A673 (cell line): ENCODE measurements around the gene TACC2. TPM values are rescaled to one million over a fixed set of nuclear protein-coding genes. Genes with fewer than 3 reads are reported as not detected.

ENCODE experiments used
- BruUV-seq: library from RNA; stranded (reverse); fragments of 400-500 nt; replicated peaks from 2 replicates; lab custom pipeline; 2021; lab: Mats Ljungman, UMichigan
- CTCF ChIA-PET: fragments of 300-600 bp; sonication (Branson Sonifier 250); formaldehyde crosslinking; loops from one replicate; lab custom pipeline; 2022; ENCODE audit warnings: antibody characterized with exemption; lab: Charles Lee
- POLR2A ChIA-PET: fragments of 300-600 bp; sonication (Branson Sonifier 250); formaldehyde crosslinking; loops from one replicate; lab custom pipeline; 2022; ENCODE audit warnings: antibody characterized with exemption; ENCODE audit not compliant: low non-redundant PET; lab: Charles Lee
- DNase-seq: peaks from one replicate; pipeline ENCODE4 v3.0.0-alpha.2; 2015; ENCODE audit warnings: low spot score
- H3K27ac ChIP-seq: fragments of 200-600 bp; sonication (generic); 2 replicates; pipeline ENCODE4 v1.5.1; 2016; ENCODE audit warnings: mixed run types, low read depth, mild to moderate bottlenecking, mixed read lengths, antibody characterized with exemption, low read length; ENCODE audit not compliant: poor library complexity, severe bottlenecking
- H3K27me3 ChIP-seq: fragments of 200-600 bp; sonication (generic); replicated peaks from 2 replicates; pipeline ENCODE4 v1.6.1; 2017; ENCODE audit warnings: mixed run types, low read depth, mild to moderate bottlenecking, mixed read lengths, antibody characterized with exemption, low read length; ENCODE audit not compliant: insufficient read depth, poor library complexity
- H3K36me3 ChIP-seq: fragments of 200-600 bp; sonication (generic); 2 replicates; pipeline ENCODE4 v1.6.1; 2016; ENCODE audit warnings: mixed run types, mild to moderate bottlenecking, mixed read lengths, antibody characterized with exemption, low read length; ENCODE audit not compliant: insufficient read depth, poor library complexity, severe bottlenecking
- H3K4me1 ChIP-seq: fragments of 200-600 bp; sonication (generic); 2 replicates; pipeline ENCODE4 v1.6.1; 2017; ENCODE audit warnings: mixed run types, mild to moderate bottlenecking, mixed read lengths, antibody characterized with exemption, low read length; ENCODE audit not compliant: insufficient read depth, poor library complexity, severe bottlenecking
- H3K4me3 ChIP-seq: fragments of 200-600 bp; sonication (generic); 2 replicates; pipeline ENCODE4 v1.5.1; 2016; ENCODE audit warnings: low read depth, mixed run types, mild to moderate bottlenecking, mixed read lengths, low read length; ENCODE audit not compliant: poor library complexity, severe bottlenecking
- H3K9me3 ChIP-seq: fragments of 200-600 bp; sonication (generic); 2 replicates; pipeline ENCODE4 v1.6.1; 2016; ENCODE audit warnings: mixed run types, low read depth, mild to moderate bottlenecking, mixed read lengths, antibody characterized with exemption, low read length; ENCODE audit not compliant: poor library complexity, severe bottlenecking
- CTCF ChIP-seq: fragments of 300-800, 200-600 bp; sonication (generic); conservative IDR thresholded peaks from 2 replicates; pipeline ENCODE4 v1.5.1; 2017; ENCODE audit warnings: low read depth, mild to moderate bottlenecking, antibody characterized with exemption, low read length, moderate library complexity, mixed read lengths
- EZH2 ChIP-seq: fragments of 200-600 bp; sonication (generic); IDR thresholded peaks from 2 replicates; pipeline ENCODE4 v1.6.1; 2017; ENCODE audit warnings: borderline replicate concordance, low read depth, mild to moderate bottlenecking, mixed read lengths, antibody characterized with exemption, low read length; ENCODE audit not compliant: poor library complexity, severe bottlenecking
- intact Hi-C: fragments of 100-400 bp; cut with micrococcal nuclease; formaldehyde crosslinking; loops from one replicate; pipeline ENCODE4 v1.10.0; 2022; ENCODE audit not compliant: unreplicated experiment
- total RNA-seq: library from RNA; stranded (reverse); gene quantifications from 2 replicates; pipeline ENCODE4 v1.2.3, GENCODE V29; 2021

Gene TACC2
- total RNA-seq, 1 experiment from 2014 or later: 0.62 TPM

- Histone ChIP-seq H3K4me1 (no peaks in the 10 kb centered on the region), H3K27me3 (peaks cover 5% of the 10 kb centered on the region), H3K36me3 (no peaks in the 10 kb centered on the region), H3K27ac (no peak within 1 kb of the TSS), H3K4me3 (no peak within 1 kb of the TSS), H3K9me3 (no peaks in the 10 kb centered on the region)
- no peak for DNase-seq
- no TSS peak for BruUV-seq
- TF ChIP-seq EZH2 (no peak), CTCF (no peak)
- intact Hi-C loops: no loop called here
- ChIA-PET POLR2A (interaction anchor here (0.5 kb wide), 1 partner anchor 167 kb away, joined by 4 read pairs; no protein-coding TSS in a partner anchor), CTCF (interaction anchor here (1.0 kb wide), 1 partner anchor 9 kb away, joined by 3 read pairs; no protein-coding TSS in a partner anchor)
Measured at GRCh38 chr10:122271076-122271475, 282.1 kb downstream of the TACC2 start, which contains the start of gene BTBD16. Gene BTBD16 (plus strand): TSS chr10:122271296. CDS start chr10:122275082, 3,786 bp downstream.

GRCh38 chr10:122273966-122274545 is 285.1 kb downstream of the TACC2 start:
- ChIA-PET POLR2A (no interaction called here), CTCF (no interaction called here)
- DNase-seq: no peak
- Histone ChIP-seq H3K4me3 (no peak overlapping the region), H3K27me3 (peaks cover 13% of the 10 kb centered on the region), H3K9me3 (no peaks in the 10 kb centered on the region), H3K27ac (no peak overlapping the region), H3K4me1 (no peaks in the 10 kb centered on the region), H3K36me3 (no peaks in the 10 kb centered on the region)
- TF ChIP-seq EZH2 (no peak), CTCF (no peak)
- BruUV-seq: no TSS peak
- intact Hi-C loops: no loop called here

GRCh38 chr10:122276611-122277208 is 287.7 kb downstream of the TACC2 start:
- peaks cover 13% of the 10 kb centered on the region for H3K27me3 ChIP-seq
- ChIA-PET CTCF (interaction anchor here (1.3 kb wide), 1 partner anchor 22 kb away, joined by 4 read pairs; no protein-coding TSS in a partner anchor), POLR2A (no interaction called here)
- TF ChIP-seq CTCF (no peak), EZH2 (no peak)
- intact Hi-C loops: loop anchor here (5.0 kb wide), 1 partner anchor 426 kb away; no protein-coding TSS in a partner anchor
- H3K9me3 ChIP-seq: no peaks in the 10 kb centered on the region
- no peaks in the 10 kb centered on the region for H3K36me3 ChIP-seq
- DNase-seq: no peak
- BruUV-seq: no TSS peak
- no peak overlapping the region for H3K4me3 ChIP-seq
- no peak overlapping the region for H3K27ac ChIP-seq
- no peaks in the 10 kb centered on the region for H3K4me1 ChIP-seq
